Thyroid gland (tissue), 4 donors: ENCODE measurements around the gene ATP6AP1. TPM values are rescaled to one million over a fixed set of nuclear protein-coding genes. Genes with fewer than 3 reads are reported as not detected.

Source experiments
- DNase-seq, 2 donors: peaks; one replicate each; pipeline ENCODE4 v3.0.0-alpha.2; 2019
- H3K27ac ChIP-seq, 3 donors: fragments of 200-600 bp; sonication (generic); 1 replicate in 2 of 3; 2 replicates in 1 of 3; pipeline ENCODE4 v1.5.1; 2016 to 2019; ENCODE audit warnings: mild to moderate bottlenecking in 1 of 3, moderate library complexity in 1 of 3
- H3K27me3 ChIP-seq: fragments of 200-600 bp; sonication (generic); one replicate; pipeline ENCODE4 v1.5.1; 2019
- H3K36me3 ChIP-seq, 2 donors: fragments of 200-600 bp; sonication (generic); one replicate each; pipeline ENCODE4 v1.5.1; 2016 to 2019
- H3K4me1 ChIP-seq, 2 donors: fragments of 200-600 bp; sonication (generic); one replicate each; pipeline ENCODE4 v1.5.1; 2017 to 2019
- H3K4me3 ChIP-seq, 3 donors: fragments of 200-600 bp; sonication (generic); replicated peaks in 1 of 3; 1 replicate in 2 of 3; 2 replicates in 1 of 3; pipeline ENCODE4 v1.5.1; 2016; ENCODE audit warnings: mild to moderate bottlenecking in 1 of 3
- H3K9me3 ChIP-seq: fragments of 200-600 bp; sonication (generic); one replicate; pipeline ENCODE4 v1.5.1; 2017
- CTCF ChIP-seq, 6 experiments: fragments of 200-600 bp in 3 of 6; fragments of 450-650 bp in 3 of 6; sonication (generic) in 3 of 6; IDR thresholded peaks; one replicate each; pipeline ENCODE4 v1.5.1; 2016 to 2019; ENCODE audit warnings: antibody characterized with exemption in 6 of 6, mild to moderate bottlenecking in 2 of 6, inconsistent platforms in 1 of 6, moderate library complexity in 1 of 6
- POLR2A ChIP-seq, 2 donors: fragments of 450-650 bp; IDR thresholded peaks; one replicate each; pipeline ENCODE4 v1.6.1; 2017; ENCODE audit warnings: antibody characterized with exemption in 2 of 2, mild to moderate bottlenecking in 2 of 2, moderate library complexity in 1 of 2
- WGBS, 2 donors: methylation state at CpG; one replicate each; pipeline ENCODE4 v1.1.5; 2017; 5-methylcytosine and 5-hydroxymethylcytosine counted together
- intact Hi-C: fragments of 100-400 bp; cut with DNase I; formaldehyde crosslinking; loops from one replicate; pipeline ENCODE4 v1.15.1; 2023
- total RNA-seq, 4 donors: library from RNA; depleted of rRNA; stranded (reverse); fragments of >200 nt; gene quantifications; one replicate each; pipeline ENCODE4 v1.2.3, GENCODE V29; 2016

Gene ATP6AP1
- total RNA-seq, 4 donors from 2014 or later = 69.0 to 172 (median 84.4) TPM

GRCh38 chrX:154420402-154420756, 8.1 kb upstream of the ATP6AP1 start:
- WGBS, 2 donors = no CpG with 5 or more reads among the region's 10 CpGs
- no peaks in the 10 kb centered on the region for H3K36me3 ChIP-seq
- intact Hi-C loops = no loop called here
- H3K9me3 ChIP-seq = no peaks in the 10 kb centered on the region
- peak overlapping the region; percentile 33 to 47 (median 42) for H3K27ac ChIP-seq
- peaks cover 0 to 16% of the 10 kb centered on the region in 2 donors for H3K4me1 ChIP-seq
- no peaks in the 10 kb centered on the region for H3K27me3 ChIP-seq
- TF ChIP-seq CTCF (IDR thresholded peaks at IDR 0.05) (no peak), POLR2A (IDR thresholded peaks at IDR 0.05) (no peak)
- DNase-seq = no peak
- H3K4me3 ChIP-seq = no peak overlapping the region

GRCh38 chrX:154426916-154427770, 1.3 kb upstream of the ATP6AP1 start:
- TF ChIP-seq POLR2A (IDR thresholded peaks at IDR 0.05) = no peak
- TF ChIP-seq CTCF (IDR thresholded peaks at IDR 0.05) = no peak
- Histone ChIP-seq H3K4me1 (peaks cover 3% of the 10 kb centered on the region in 2 donors), H3K27ac (no peak overlapping the region), H3K9me3 (no peaks in the 10 kb centered on the region), H3K4me3 (no peak overlapping the region), H3K27me3 (no peaks in the 10 kb centered on the region), H3K36me3 (no peaks in the 10 kb centered on the region)
- DNase-seq = no peak
- WGBS, 2 donors = 87 to 91% methylated on average over 10 to 13 of the region's 13 CpGs
- intact Hi-C loops = no loop called here

- peaks cover 3% of the 10 kb centered on the region in 2 donors for H3K4me1 ChIP-seq
- no peak overlapping the region for H3K27ac ChIP-seq
- DNase-seq = no peak
- WGBS, 2 donors = 93% methylated on average over 2 of the region's 2 CpGs; no CpG with 5 or more reads in 1 of the 2 donors
- no peaks in the 10 kb centered on the region for H3K27me3 ChIP-seq
- H3K4me3 ChIP-seq = peak overlapping the region in 1 of 3 donors; percentile 52
- TF ChIP-seq POLR2A (IDR thresholded peaks at IDR 0.05) (no peak), CTCF (IDR thresholded peaks at IDR 0.05) (no peak)
- peaks cover 3 to 7% of the 10 kb centered on the region in 2 donors for H3K36me3 ChIP-seq
- intact Hi-C loops = no loop called here
- H3K9me3 ChIP-seq = no peaks in the 10 kb centered on the region
These were observed 1.2 kb downstream of the ATP6AP1 start for GRCh38 chrX:154429711-154430110.

GRCh38 chrX:154430479-154430878, 2.0 kb downstream of the ATP6AP1 start:
- intact Hi-C loops = no loop called here
- WGBS, 2 donors = 63 to 78% methylated on average over 6 of the region's 6 CpGs
- no peak overlapping the region for H3K27ac ChIP-seq

More at GRCh38 chrX:154430479-154430878, 2.0 kb downstream of the ATP6AP1 start:
- H3K27me3 ChIP-seq = no peaks in the 10 kb centered on the region
- peaks cover 3 to 7% of the 10 kb centered on the region in 2 donors for H3K36me3 ChIP-seq
- no peak for DNase-seq
- TF ChIP-seq CTCF (IDR thresholded peaks at IDR 0.05) (no peak), POLR2A (IDR thresholded peaks at IDR 0.05) (no peak)
- H3K4me3 ChIP-seq = no peak overlapping the region
- H3K9me3 ChIP-seq = no peaks in the 10 kb centered on the region
- H3K4me1 ChIP-seq = peaks cover 3% of the 10 kb centered on the region in 2 donors
